NT2/D1 (cell line): ENCODE results near the gene OR14A2.

Experiments used
- YY1 ChIP-seq: IDR thresholded peaks from 2 replicates; pipeline ENCODE4 v1.6.1; 2011; ENCODE audit not compliant: insufficient read length, insufficient read depth
- ZNF274 ChIP-seq: IDR thresholded peaks from 2 replicates; pipeline ENCODE4 v1.6.1; 2011; ENCODE audit warnings: mild to moderate bottlenecking, low read depth, low read length

DNA sequence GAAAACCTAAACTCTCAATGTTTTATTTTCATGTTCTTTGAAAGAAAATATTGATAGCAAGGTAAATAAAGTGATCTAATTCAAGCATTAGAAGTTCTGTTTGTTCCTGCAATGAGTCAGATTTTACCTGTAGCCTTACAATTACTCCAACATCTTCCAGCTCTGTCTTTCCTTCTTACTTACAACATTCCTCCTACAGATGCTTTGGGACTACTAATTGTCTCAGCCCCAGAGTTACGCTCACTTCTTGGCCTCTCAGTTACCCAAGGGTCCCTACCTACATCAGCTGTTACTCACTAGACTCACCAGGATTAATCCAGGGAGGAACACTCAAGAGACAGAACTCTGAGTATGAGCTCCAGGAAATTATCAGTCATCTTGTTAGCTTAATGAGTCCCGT lies 49.6 kb upstream of the OR14A2 start:
- no peak for TF ChIP-seq ZNF274
- no peak for TF ChIP-seq YY1
